ENCODE measurements around the gene P3R3URF.

The P3R3URF gene

GRCh38 chr1:46194641-46195193, 18.4 kb upstream of the P3R3URF start:
- FAIRE-seq (no peak), DNase-seq (ENCODE audit: insufficient read length, low spot score) (no peak)

GRCh38 chr1:46193984-46194570, 17.8 kb upstream of the P3R3URF start:
- TF ChIP-seq CTCF (IDR thresholded peaks at IDR 0.05; ENCODE audit: insufficient read depth, missing control alignments) = no peak
- DNase-seq (ENCODE audit: insufficient read length, low spot score) = no peak
- no peak for FAIRE-seq

More at GRCh38 chr1:46194641-46195193, 18.4 kb upstream of the P3R3URF start:
- TF ChIP-seq CTCF (IDR thresholded peaks at IDR 0.05; ENCODE audit: insufficient read depth, missing control alignments) = no peak

GRCh38 chr1:46193285-46193684, 17.0 kb upstream of the P3R3URF start:
- TF ChIP-seq CTCF (IDR thresholded peaks at IDR 0.05; ENCODE audit: insufficient read depth, missing control alignments) = no peak
- FAIRE-seq (no peak), DNase-seq (ENCODE audit: insufficient read length, low spot score) (no peak)

- FAIRE-seq (no peak), DNase-seq (ENCODE audit: insufficient read length, low spot score) (no peak)
- TF ChIP-seq CTCF (IDR thresholded peaks at IDR 0.05; ENCODE audit: insufficient read depth, missing control alignments) = no peak
Observed at GRCh38 chr1:46192171-46192570, 15.9 kb upstream of the P3R3URF start.

GRCh38 chr1:46191033-46191701, 14.9 kb upstream of the P3R3URF start:
- DNase-seq (ENCODE audit: insufficient read length, low spot score) = no peak
- no peak for FAIRE-seq
- no peak for TF ChIP-seq CTCF (IDR thresholded peaks at IDR 0.05; ENCODE audit: insufficient read depth, missing control alignments)

GRCh38 chr1:46190539-46190938, 14.3 kb upstream of the P3R3URF start:
- DNase-seq (ENCODE audit: insufficient read length, low spot score) (no peak), FAIRE-seq (no peak)
- TF ChIP-seq CTCF (IDR thresholded peaks at IDR 0.05; ENCODE audit: insufficient read depth, missing control alignments) = no peak

Data from D721Med (cell line).